ENCODE measurements around the gene STH. TPM values are rescaled to one million over a fixed set of nuclear protein-coding genes. Genes with fewer than 3 reads are reported as not detected.

Gene STH
- total RNA-seq, 1 experiment from 2014 or later: not detected

GRCh38 chr17:45997166-45997565, 1.9 kb upstream of the STH start:
- Histone ChIP-seq H3K4me1 (ENCODE audit: control insufficient read depth, insufficient read depth, low read length) (no peaks in the 10 kb centered on the region), H3K4me3 (ENCODE audit: low read depth in 2 of 2, low read length in 2 of 2) (no peak overlapping the region), H3K36me3 (ENCODE audit: control insufficient read depth, insufficient read depth, low read length) (no peaks in the 10 kb centered on the region), H3K27ac (ENCODE audit: low read length) (no peak overlapping the region), H3K27me3 (ENCODE audit: control insufficient read depth, insufficient read depth, low read length) (no peaks in the 10 kb centered on the region), H3K9me3 (ENCODE audit: control insufficient read depth, insufficient read depth, low read depth, low read length) (no peaks in the 10 kb centered on the region)
- BruUV-seq (replicated peaks): no TSS peak
- in situ Hi-C loops (cut with HindIII; ENCODE audit: low pct_unique_long_range_greater_than_20kb, low sequenced_read_pairs): no loop called here
- ATAC-seq (no peak), DNase-seq (ENCODE audit: low read depth, low spot score) (no peak)
- ChIA-PET POLR2A (no interaction called here), CTCF (no interaction called here)
- intact Hi-C loops (cut with micrococcal nuclease; ENCODE audit: unreplicated experiment): no loop called here
- TF ChIP-seq TCF7L2 (IDR thresholded peaks at IDR 0.05; ENCODE audit: low read depth, low read length) (no peak), SIN3A (IDR thresholded peaks at IDR 0.05; ENCODE audit: borderline replicate concordance, insufficient read depth, low read depth, low read length) (no peak), REST (IDR thresholded peaks at IDR 0.05; ENCODE audit: insufficient read depth in 1 of 2, low read depth in 2 of 2, low read length in 1 of 2) (no peak), POLR2AphosphoS5 (IDR thresholded peaks at IDR 0.05; ENCODE audit: low read depth, low read length) (no peak)
- TF ChIP-seq, protein P1, sequence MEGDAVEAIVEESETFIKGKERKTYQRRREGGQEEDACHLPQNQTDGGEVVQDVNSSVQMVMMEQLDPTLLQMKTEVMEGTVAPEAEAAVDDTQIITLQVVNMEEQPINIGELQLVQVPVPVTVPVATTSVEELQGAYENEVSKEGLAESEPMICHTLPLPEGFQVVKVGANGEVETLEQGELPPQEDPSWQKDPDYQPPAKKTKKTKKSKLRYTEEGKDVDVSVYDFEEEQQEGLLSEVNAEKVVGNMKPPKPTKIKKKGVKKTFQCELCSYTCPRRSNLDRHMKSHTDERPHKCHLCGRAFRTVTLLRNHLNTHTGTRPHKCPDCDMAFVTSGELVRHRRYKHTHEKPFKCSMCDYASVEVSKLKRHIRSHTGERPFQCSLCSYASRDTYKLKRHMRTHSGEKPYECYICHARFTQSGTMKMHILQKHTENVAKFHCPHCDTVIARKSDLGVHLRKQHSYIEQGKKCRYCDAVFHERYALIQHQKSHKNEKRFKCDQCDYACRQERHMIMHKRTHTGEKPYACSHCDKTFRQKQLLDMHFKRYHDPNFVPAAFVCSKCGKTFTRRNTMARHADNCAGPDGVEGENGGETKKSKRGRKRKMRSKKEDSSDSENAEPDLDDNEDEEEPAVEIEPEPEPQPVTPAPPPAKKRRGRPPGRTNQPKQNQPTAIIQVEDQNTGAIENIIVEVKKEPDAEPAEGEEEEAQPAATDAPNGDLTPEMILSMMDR (IDR thresholded peaks at IDR 0.05): no peak

DNA sequence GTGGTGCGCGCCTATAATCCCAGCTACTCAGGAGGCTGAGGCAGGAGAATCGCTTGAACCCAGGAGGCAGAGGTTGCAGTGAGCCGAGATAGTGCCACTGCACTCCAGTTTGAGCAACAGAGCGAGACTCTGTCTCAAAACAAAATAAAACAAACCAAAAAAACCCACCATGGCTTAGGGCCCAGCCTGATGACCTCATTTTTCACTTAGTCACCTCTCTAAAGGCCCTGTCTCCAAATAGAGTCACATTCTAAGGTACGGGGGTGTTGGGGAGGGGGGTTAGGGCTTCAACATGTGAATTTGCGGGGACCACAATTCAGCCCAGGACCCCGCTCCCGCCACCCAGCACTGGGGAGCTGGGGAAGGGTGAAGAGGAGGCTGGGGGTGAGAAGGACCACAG, 1.4 kb upstream of the STH start:
- H3K27me3 ChIP-seq (ENCODE audit: control insufficient read depth, insufficient read depth, low read length): no peaks in the 10 kb centered on the region
- ChIA-PET CTCF (interaction anchor here (1.0 kb wide), 1 partner anchor 276 kb away, joined by 3 read pairs; no protein-coding TSS in a partner anchor), POLR2A (no interaction called here)
- in situ Hi-C loops (cut with HindIII; ENCODE audit: low pct_unique_long_range_greater_than_20kb, low sequenced_read_pairs) (no loop called here), intact Hi-C loops (cut with micrococcal nuclease; ENCODE audit: unreplicated experiment) (no loop called here)
- BruUV-seq (replicated peaks): no TSS peak
- no peaks in the 10 kb centered on the region for H3K36me3 ChIP-seq (ENCODE audit: control insufficient read depth, insufficient read depth, low read length)
- DNase-seq (ENCODE audit: low read depth, low spot score): no peak
- TF ChIP-seq, protein P1 (IDR thresholded peaks at IDR 0.05): no peak
- TF ChIP-seq POLR2AphosphoS5 (IDR thresholded peaks at IDR 0.05; ENCODE audit: low read depth, low read length) (no peak), TCF7L2 (IDR thresholded peaks at IDR 0.05; ENCODE audit: low read depth, low read length) (no peak), SIN3A (IDR thresholded peaks at IDR 0.05; ENCODE audit: borderline replicate concordance, insufficient read depth, low read depth, low read length) (no peak)
- no peak for ATAC-seq
- no peak overlapping the region for H3K27ac ChIP-seq (ENCODE audit: low read length)
- H3K4me1 ChIP-seq (ENCODE audit: control insufficient read depth, insufficient read depth, low read length): no peaks in the 10 kb centered on the region
- H3K9me3 ChIP-seq (ENCODE audit: control insufficient read depth, insufficient read depth, low read depth, low read length): no peaks in the 10 kb centered on the region
- no peak overlapping the region for H3K4me3 ChIP-seq (ENCODE audit: low read depth in 2 of 2, low read length in 2 of 2)
